Cardiac muscle cell (in vitro differentiated cells and primary cell): ENCODE data around the gene PIGM. TPM values are rescaled to one million over a fixed set of nuclear protein-coding genes. Genes with fewer than 3 reads are reported as not detected.

Experiments used
- DNase-seq, 2 donors: peaks; one replicate each; pipeline versions ENCODE4 v3.0.0 to v3.0.0-alpha.2; 2010 to 2017; ENCODE audit warnings: low read depth in 1 of 2, low spot score in 1 of 2
- H3K27ac ChIP-seq: fragments of 200-600 bp; sonication (generic); 2 replicates; pipeline ENCODE4 v1.5.1; 2016
- H3K27me3 ChIP-seq: fragments of 200-600 bp; sonication (generic); 2 replicates; pipeline ENCODE4 v1.6.0; 2016; ENCODE audit warnings: control low read depth
- H3K36me3 ChIP-seq: fragments of 200-600 bp; sonication (generic); 2 replicates; pipeline ENCODE4 v1.5.1; 2016; ENCODE audit warnings: control low read depth
- H3K4me1 ChIP-seq: fragments of 200-600 bp; sonication (generic); 2 replicates; pipeline ENCODE4 v1.8.1; 2017; ENCODE audit warnings: low read depth, mild to moderate bottlenecking, mixed run types
- H3K4me3 ChIP-seq: fragments of 200-600 bp; sonication (generic); 2 replicates; pipeline ENCODE4 v1.5.1; 2016; ENCODE audit warnings: mild to moderate bottlenecking
- H3K9me3 ChIP-seq: fragments of 200-600 bp; sonication (generic); 2 replicates; pipeline ENCODE4 v1.5.1; 2017; ENCODE audit warnings: low read depth, mild to moderate bottlenecking, control low read depth
- CTCF ChIP-seq: IDR thresholded peaks from 2 replicates; pipeline ENCODE4 v1.5.1; 2012; ENCODE audit warnings: low read depth, mild to moderate bottlenecking, low read length
- polyA plus RNA-seq: library from polyadenylated mRNA; unstranded; fragments of >200 nt; fragmentation: Nextera tagmentation; extraction: Ambion mirVana; gene quantifications from 2 replicates; pipeline ENCODE4 v1.2.1, GENCODE V29; 2016
- total RNA-seq: library from RNA; depleted of rRNA; stranded (reverse); fragments of >200 nt; gene quantifications from 2 replicates; pipeline ENCODE4 v1.2.3, GENCODE V29; 2016

Gene PIGM
- total and polyA plus RNA-seq, 2 experiments from 2014 or later = 4.7 to 4.9 TPM

- Histone ChIP-seq H3K9me3 (no peaks in the 10 kb centered on the region), H3K4me1 (peaks cover 5% of the 10 kb centered on the region), H3K36me3 (no peaks in the 10 kb centered on the region), H3K4me3 (no peak overlapping the region), H3K27me3 (peaks cover 26% of the 10 kb centered on the region), H3K27ac (no peak overlapping the region)
- no peak for DNase-seq
- TF ChIP-seq CTCF = no peak
These were observed 13.4 kb downstream of the PIGM start for GRCh38 chr1:160018347-160018746.

GRCh38 chr1:160017592-160017991 lies 14.2 kb downstream of the PIGM start:
- no peaks in the 10 kb centered on the region for H3K9me3 ChIP-seq
- H3K4me1 ChIP-seq = peaks cover 4% of the 10 kb centered on the region
- no peak for DNase-seq
- peaks cover 28% of the 10 kb centered on the region for H3K27me3 ChIP-seq
- TF ChIP-seq CTCF = no peak
- no peak overlapping the region for H3K27ac ChIP-seq
- no peak overlapping the region for H3K4me3 ChIP-seq
- no peaks in the 10 kb centered on the region for H3K36me3 ChIP-seq

GRCh38 chr1:160011781-160012180 lies 20.0 kb downstream of the PIGM start:
- DNase-seq = no peak

GRCh38 chr1:160009801-160010200 lies 22.0 kb downstream of the PIGM start:
- no peak overlapping the region for H3K27ac ChIP-seq
- no peaks in the 10 kb centered on the region for H3K4me1 ChIP-seq
- H3K4me3 ChIP-seq = no peak overlapping the region
- no peaks in the 10 kb centered on the region for H3K36me3 ChIP-seq
- no peak for DNase-seq
- H3K27me3 ChIP-seq = peaks cover 44% of the 10 kb centered on the region
- no peak for TF ChIP-seq CTCF
- H3K9me3 ChIP-seq = no peaks in the 10 kb centered on the region

More at GRCh38 chr1:160011781-160012180, 20.0 kb downstream of the PIGM start:
- no peak for TF ChIP-seq CTCF
- H3K36me3 ChIP-seq = no peaks in the 10 kb centered on the region
- H3K27me3 ChIP-seq = peaks cover 44% of the 10 kb centered on the region
- H3K27ac ChIP-seq = no peak overlapping the region
- H3K4me1 ChIP-seq = no peaks in the 10 kb centered on the region
- no peaks in the 10 kb centered on the region for H3K9me3 ChIP-seq
- H3K4me3 ChIP-seq = no peak overlapping the region

- no peak for DNase-seq
- no peak overlapping the region for H3K4me3 ChIP-seq
- no peaks in the 10 kb centered on the region for H3K4me1 ChIP-seq
- no peaks in the 10 kb centered on the region for H3K9me3 ChIP-seq
- no peaks in the 10 kb centered on the region for H3K36me3 ChIP-seq
- H3K27ac ChIP-seq = no peak overlapping the region
- TF ChIP-seq CTCF = no peak
- H3K27me3 ChIP-seq = peaks cover 44% of the 10 kb centered on the region
These were observed 22.7 kb downstream of the PIGM start for GRCh38 chr1:160009081-160009480.
